Bronchial epithelial cell (primary cell): Measurements from ENCODE around the gene MTHFD2L. TPM values are rescaled to one million over a fixed set of nuclear protein-coding genes. Genes with fewer than 3 reads are reported as not detected.

ENCODE experiments used
- DNase-seq: peaks from one replicate; pipeline ENCODE4 v3.0.0-alpha.2; 2010; ENCODE audit warnings: low read depth
- FAIRE-seq: peaks from 2 replicates; lab custom pipeline; 2011; peaks lifted over from hg19 to GRCh38; lab: Jason Lieb, UNC
- H3K27me3 ChIP-seq: 2 replicates; pipeline ENCODE4 v1.5.1; 2011; ENCODE audit warnings: low read length; ENCODE audit not compliant: control insufficient read depth, insufficient read depth
- H3K36me3 ChIP-seq: 2 replicates; pipeline ENCODE4 v1.5.1; 2011; ENCODE audit warnings: low read length; ENCODE audit not compliant: control insufficient read depth, insufficient read depth
- H3K4me3 ChIP-seq: 2 replicates; pipeline ENCODE4 v1.5.1; 2011; ENCODE audit warnings: mild to moderate bottlenecking, low read depth, low read length, control low read depth
- total RNA-seq: library from RNA; depleted of rRNA; stranded (reverse); fragments of >200 nt; gene quantifications from 2 replicates; pipeline ENCODE4 v1.2.1, GENCODE V29; 2014
- TF ChIP-seq, protein P1 (sequence below): IDR thresholded peaks from 2 replicates; pipeline ENCODE4 v1.5.1; 2011; ENCODE audit warnings: mild to moderate bottlenecking, moderate library complexity, low read length, control low read depth, inconsistent platforms; ENCODE audit not compliant: insufficient read depth, severe bottlenecking

MTHFD2L gene
- total RNA-seq, 1 donor from 2014 or later: 29.0 TPM

DNA sequence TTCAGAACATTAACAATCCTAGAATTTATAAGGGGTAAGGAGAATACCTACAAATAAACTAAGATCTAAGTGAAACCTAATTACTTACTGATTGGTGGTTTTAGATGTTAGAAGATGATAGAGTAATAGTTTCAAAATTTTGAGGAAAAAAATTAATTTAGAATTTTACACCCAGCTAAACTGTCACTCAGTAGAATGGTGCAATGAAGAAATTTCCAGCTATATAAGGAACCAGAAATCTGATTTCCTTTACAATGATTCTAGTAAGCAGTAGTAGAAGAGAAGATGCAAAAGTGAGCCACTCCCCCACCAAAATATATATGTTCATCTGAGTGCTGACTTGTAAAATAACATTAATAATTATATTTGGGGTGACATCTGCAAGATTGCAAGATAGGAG lies 95.0 kb downstream of the MTHFD2L start:
- Histone ChIP-seq H3K36me3 (no peaks in the 10 kb centered on the region), H3K27me3 (no peaks in the 10 kb centered on the region), H3K4me3 (no peak overlapping the region)
- TF ChIP-seq, protein P1, sequence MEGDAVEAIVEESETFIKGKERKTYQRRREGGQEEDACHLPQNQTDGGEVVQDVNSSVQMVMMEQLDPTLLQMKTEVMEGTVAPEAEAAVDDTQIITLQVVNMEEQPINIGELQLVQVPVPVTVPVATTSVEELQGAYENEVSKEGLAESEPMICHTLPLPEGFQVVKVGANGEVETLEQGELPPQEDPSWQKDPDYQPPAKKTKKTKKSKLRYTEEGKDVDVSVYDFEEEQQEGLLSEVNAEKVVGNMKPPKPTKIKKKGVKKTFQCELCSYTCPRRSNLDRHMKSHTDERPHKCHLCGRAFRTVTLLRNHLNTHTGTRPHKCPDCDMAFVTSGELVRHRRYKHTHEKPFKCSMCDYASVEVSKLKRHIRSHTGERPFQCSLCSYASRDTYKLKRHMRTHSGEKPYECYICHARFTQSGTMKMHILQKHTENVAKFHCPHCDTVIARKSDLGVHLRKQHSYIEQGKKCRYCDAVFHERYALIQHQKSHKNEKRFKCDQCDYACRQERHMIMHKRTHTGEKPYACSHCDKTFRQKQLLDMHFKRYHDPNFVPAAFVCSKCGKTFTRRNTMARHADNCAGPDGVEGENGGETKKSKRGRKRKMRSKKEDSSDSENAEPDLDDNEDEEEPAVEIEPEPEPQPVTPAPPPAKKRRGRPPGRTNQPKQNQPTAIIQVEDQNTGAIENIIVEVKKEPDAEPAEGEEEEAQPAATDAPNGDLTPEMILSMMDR: no peak
- DNase-seq (no peak), FAIRE-seq (no peak)

DNA sequence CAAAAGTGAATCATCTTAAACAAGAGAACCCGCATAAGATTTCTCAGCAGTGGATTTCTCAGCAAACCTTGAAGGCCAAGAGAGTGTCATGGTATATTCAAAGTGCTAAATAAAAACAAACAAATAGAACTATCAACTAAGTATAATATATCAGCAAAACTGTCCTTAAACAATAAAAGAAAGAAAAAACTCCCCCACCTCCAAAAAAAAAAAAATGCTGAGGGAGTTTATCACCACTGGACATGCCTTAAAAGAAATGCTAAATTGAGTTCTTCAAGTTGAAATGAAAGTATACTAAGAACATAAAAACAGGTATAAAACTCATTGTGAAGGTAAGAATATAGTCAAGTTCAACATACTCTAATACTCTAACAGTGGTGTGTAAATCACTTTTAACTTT lies 96.5 kb downstream of the MTHFD2L start:
- no peak for DNase-seq
- TF ChIP-seq, protein P1: no peak
- no peak for FAIRE-seq
- H3K36me3 ChIP-seq: no peaks in the 10 kb centered on the region
- no peak overlapping the region for H3K4me3 ChIP-seq
- no peaks in the 10 kb centered on the region for H3K27me3 ChIP-seq

DNA sequence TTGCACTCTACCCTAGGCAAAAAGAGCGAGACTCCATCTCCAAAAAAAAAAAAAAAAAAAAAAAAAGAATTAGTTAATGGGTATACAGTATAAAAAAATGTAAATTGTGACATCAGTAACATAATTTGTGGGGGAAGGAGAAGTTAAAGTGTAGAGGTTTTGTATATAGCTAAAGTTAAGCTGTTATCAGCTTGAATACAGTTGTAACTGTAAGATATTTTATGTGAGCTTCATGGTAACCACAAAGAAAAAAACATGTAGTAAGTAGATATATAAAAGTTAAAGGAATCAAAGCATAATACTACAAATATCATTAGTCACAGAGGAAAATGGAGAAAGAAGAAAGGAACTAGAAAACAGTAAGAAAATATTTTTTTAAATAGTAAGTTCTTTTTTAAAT lies 97.2 kb downstream of the MTHFD2L start:
- no peaks in the 10 kb centered on the region for H3K27me3 ChIP-seq
- TF ChIP-seq, protein P1: no peak
- H3K4me3 ChIP-seq: no peak overlapping the region
- no peak for DNase-seq
- no peaks in the 10 kb centered on the region for H3K36me3 ChIP-seq
- no peak for FAIRE-seq

DNA sequence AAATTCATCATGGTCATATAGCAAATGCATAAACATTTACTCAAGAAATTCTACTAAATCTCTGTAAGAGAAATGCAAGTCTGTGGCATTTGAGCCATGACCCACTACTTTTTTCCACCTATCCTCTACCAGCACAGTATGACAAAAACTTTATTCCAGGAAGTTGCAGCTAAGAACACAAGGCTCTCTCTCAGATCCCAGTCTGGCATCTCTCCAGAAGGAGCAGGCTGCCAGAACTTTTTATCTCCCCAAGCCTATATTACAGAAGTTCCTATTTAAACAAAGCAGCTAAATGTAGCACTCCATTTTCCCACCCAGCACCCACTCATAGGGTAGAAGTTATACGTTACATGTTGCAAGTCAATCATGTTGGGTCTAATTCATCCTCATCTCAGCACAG lies 101.0 kb downstream of the MTHFD2L start:
- TF ChIP-seq, protein P1: no peak
- DNase-seq (no peak), FAIRE-seq (no peak)
- H3K36me3 ChIP-seq: no peaks in the 10 kb centered on the region
- no peaks in the 10 kb centered on the region for H3K27me3 ChIP-seq
- no peak overlapping the region for H3K4me3 ChIP-seq

DNA sequence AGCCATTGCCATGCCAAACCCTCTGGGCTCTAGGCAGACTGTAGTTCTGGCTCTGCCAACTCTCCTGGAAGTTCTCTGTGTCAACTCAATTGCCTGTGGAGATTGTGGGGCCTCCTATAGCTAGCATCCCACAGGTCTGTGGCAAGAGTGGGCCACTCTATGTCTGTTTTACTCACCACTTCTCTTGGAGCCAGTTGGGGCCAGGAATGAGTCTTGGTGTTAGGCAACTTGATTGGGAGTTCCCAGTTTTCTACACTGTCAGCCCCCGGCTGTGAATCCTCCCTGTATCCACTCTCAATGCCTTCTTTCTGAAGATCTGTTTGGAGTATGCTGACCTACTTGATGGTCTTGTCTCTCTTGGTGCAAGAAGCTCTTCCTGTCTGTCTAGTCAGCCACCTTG lies 102.1 kb downstream of the MTHFD2L start:
- Histone ChIP-seq H3K27me3 (no peaks in the 10 kb centered on the region), H3K36me3 (no peaks in the 10 kb centered on the region), H3K4me3 (no peak overlapping the region)
- no peak for FAIRE-seq
- TF ChIP-seq, protein P1: no peak
- no peak for DNase-seq

DNA sequence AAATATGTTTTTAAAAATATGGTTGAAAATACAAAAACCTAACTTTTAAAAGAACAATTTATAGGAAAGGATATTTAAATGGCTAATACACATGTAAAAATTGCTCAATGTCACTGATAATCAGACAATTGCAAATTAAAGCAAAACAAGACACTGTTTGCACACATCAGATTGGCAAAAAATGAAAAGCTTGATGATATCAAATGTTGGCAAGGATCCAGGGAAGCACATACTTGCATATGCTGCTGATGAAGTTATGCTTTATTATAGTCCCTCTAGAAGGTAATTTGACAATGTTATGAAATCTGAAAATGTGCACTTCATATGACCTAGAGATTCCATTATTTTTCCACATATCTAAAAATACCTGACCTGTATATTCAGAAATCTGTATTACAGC lies 104.6 kb downstream of the MTHFD2L start:
- DNase-seq: no peak

More for the DNA sequence above, 104.6 kb downstream of the MTHFD2L start:
- no peaks in the 10 kb centered on the region for H3K36me3 ChIP-seq
- FAIRE-seq: no peak
- H3K4me3 ChIP-seq: no peak overlapping the region
- H3K27me3 ChIP-seq: no peaks in the 10 kb centered on the region
- TF ChIP-seq, protein P1: no peak
